OCI-LY1 (cell line): ENCODE data around the gene ARHGEF37.

Experiments used
- H2AFZ ChIP-seq: fragments of 200-600 bp; sonication (generic), shearing (Covaris generic); 2 replicates; pipeline ENCODE4 v1.6.0; 2014; ENCODE audit warnings: antibody characterized with exemption, mild to moderate bottlenecking, low read length
- H3F3A ChIP-seq: fragments of 200-600 bp; sonication (generic), shearing (Covaris generic); 2 replicates; pipeline ENCODE4 v1.6.0; 2014; ENCODE audit warnings: mild to moderate bottlenecking, antibody characterized with exemption, low read length, moderate library complexity; ENCODE audit not compliant: insufficient read depth
- H3K27ac ChIP-seq: fragments of 200-600 bp; sonication (generic); 2 replicates; pipeline ENCODE4 v1.5.1; 2014; ENCODE audit warnings: low read length, mixed run types, mild to moderate bottlenecking, low read depth; ENCODE audit not compliant: poor library complexity, severe bottlenecking
- H3K27me3 ChIP-seq: fragments of 200-600 bp; sonication (generic); 2 replicates; pipeline ENCODE4 v1.6.0; 2014; ENCODE audit warnings: antibody characterized with exemption, mild to moderate bottlenecking, low read length, moderate library complexity; ENCODE audit not compliant: insufficient read depth
- H3K36me3 ChIP-seq: fragments of 200-600 bp; sonication (generic); 2 replicates; pipeline ENCODE4 v1.6.1; 2014; ENCODE audit warnings: mild to moderate bottlenecking, antibody characterized with exemption, low read length, moderate library complexity, mixed read lengths; ENCODE audit not compliant: insufficient read depth
- H3K4me1 ChIP-seq: fragments of 200-600 bp; sonication (generic); 2 replicates; pipeline ENCODE4 v1.5.1; 2014; ENCODE audit warnings: mild to moderate bottlenecking, low read length, moderate library complexity; ENCODE audit not compliant: insufficient read depth, severe bottlenecking
- H3K4me2 ChIP-seq: fragments of 200-600 bp; sonication (generic), shearing (Covaris generic); 2 replicates; pipeline ENCODE4 v1.6.1; 2014; ENCODE audit warnings: low read length
- H3K4me3 ChIP-seq: fragments of 200-600 bp; sonication (generic); 2 replicates; pipeline ENCODE4 v1.5.1; 2014; ENCODE audit warnings: low read length, low read depth, mild to moderate bottlenecking, mixed read lengths; ENCODE audit not compliant: poor library complexity, severe bottlenecking
- H3K79me2 ChIP-seq: fragments of 200-600 bp; shearing (Covaris generic); 2 replicates; pipeline ENCODE4 v1.6.1; 2016; ENCODE audit warnings: mixed run types, low read length, mixed read lengths; ENCODE audit not compliant: insufficient read depth
- H3K9ac ChIP-seq: fragments of 200-600 bp; sonication (generic), shearing (Covaris generic); 2 replicates; pipeline ENCODE4 v1.6.1; 2014; ENCODE audit warnings: mild to moderate bottlenecking, low read length, mixed read lengths
- H3K9me2 ChIP-seq: fragments of 200-600 bp; sonication (generic), shearing (Covaris generic); 2 replicates; pipeline ENCODE4 v1.6.1; 2014; ENCODE audit warnings: low read depth, mild to moderate bottlenecking, low read length, mixed read lengths
- H3K9me3 ChIP-seq: fragments of 200-600 bp; shearing (Covaris generic); 2 replicates; pipeline ENCODE4 v1.6.1; 2014; ENCODE audit warnings: low read length, mixed read lengths
- H4K20me1 ChIP-seq: fragments of 200-600 bp; sonication (generic), shearing (Covaris generic); 2 replicates; pipeline ENCODE4 v1.6.0; 2016; ENCODE audit warnings: mild to moderate bottlenecking, low read length; ENCODE audit not compliant: insufficient read depth
- EZH2 ChIP-seq: fragments of 200-600 bp; sonication (generic), shearing (Covaris generic); IDR thresholded peaks from 2 replicates; pipeline ENCODE4 v1.8.0; 2017; ENCODE audit warnings: borderline replicate concordance, mixed run types, mild to moderate bottlenecking, antibody characterized with exemption, low read length, moderate library complexity, mixed read lengths
- TF ChIP-seq, protein P1 (sequence below): fragments of 200-600 bp; sonication (generic), shearing (Covaris generic); IDR thresholded peaks from 2 replicates; pipeline ENCODE4 v1.5.1; 2017; ENCODE audit warnings: mild to moderate bottlenecking, antibody characterized with exemption, low read length, moderate library complexity, mixed read lengths

ARHGEF37 gene

GRCh38 chr5:149665416-149666175, 84.3 kb downstream of the ARHGEF37 start:
- no peak overlapping the region for H3K4me3 ChIP-seq
- no peaks in the 10 kb centered on the region; the same call in 1 of the 2 replicates for H3K36me3 ChIP-seq
- no peaks in the 10 kb centered on the region for H3K79me2 ChIP-seq
- TF ChIP-seq, protein P1, sequence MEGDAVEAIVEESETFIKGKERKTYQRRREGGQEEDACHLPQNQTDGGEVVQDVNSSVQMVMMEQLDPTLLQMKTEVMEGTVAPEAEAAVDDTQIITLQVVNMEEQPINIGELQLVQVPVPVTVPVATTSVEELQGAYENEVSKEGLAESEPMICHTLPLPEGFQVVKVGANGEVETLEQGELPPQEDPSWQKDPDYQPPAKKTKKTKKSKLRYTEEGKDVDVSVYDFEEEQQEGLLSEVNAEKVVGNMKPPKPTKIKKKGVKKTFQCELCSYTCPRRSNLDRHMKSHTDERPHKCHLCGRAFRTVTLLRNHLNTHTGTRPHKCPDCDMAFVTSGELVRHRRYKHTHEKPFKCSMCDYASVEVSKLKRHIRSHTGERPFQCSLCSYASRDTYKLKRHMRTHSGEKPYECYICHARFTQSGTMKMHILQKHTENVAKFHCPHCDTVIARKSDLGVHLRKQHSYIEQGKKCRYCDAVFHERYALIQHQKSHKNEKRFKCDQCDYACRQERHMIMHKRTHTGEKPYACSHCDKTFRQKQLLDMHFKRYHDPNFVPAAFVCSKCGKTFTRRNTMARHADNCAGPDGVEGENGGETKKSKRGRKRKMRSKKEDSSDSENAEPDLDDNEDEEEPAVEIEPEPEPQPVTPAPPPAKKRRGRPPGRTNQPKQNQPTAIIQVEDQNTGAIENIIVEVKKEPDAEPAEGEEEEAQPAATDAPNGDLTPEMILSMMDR: no peak
- no peak for TF ChIP-seq EZH2
- H3K27ac ChIP-seq: no peak overlapping the region
- H3F3A ChIP-seq: no peaks in the 10 kb centered on the region
- H3K9ac ChIP-seq: no peak overlapping the region
- no peak overlapping the region for H2AFZ ChIP-seq
- H3K4me1 ChIP-seq: no peaks in the 10 kb centered on the region
- peaks cover 4% of the 10 kb centered on the region; the same call in 1 of the 2 replicates for H3K9me3 ChIP-seq
- no peaks in the 10 kb centered on the region for H3K9me2 ChIP-seq
- no peaks in the 10 kb centered on the region for H4K20me1 ChIP-seq
- no peaks in the 10 kb centered on the region for H3K27me3 ChIP-seq
- no peak overlapping the region for H3K4me2 ChIP-seq

DNA sequence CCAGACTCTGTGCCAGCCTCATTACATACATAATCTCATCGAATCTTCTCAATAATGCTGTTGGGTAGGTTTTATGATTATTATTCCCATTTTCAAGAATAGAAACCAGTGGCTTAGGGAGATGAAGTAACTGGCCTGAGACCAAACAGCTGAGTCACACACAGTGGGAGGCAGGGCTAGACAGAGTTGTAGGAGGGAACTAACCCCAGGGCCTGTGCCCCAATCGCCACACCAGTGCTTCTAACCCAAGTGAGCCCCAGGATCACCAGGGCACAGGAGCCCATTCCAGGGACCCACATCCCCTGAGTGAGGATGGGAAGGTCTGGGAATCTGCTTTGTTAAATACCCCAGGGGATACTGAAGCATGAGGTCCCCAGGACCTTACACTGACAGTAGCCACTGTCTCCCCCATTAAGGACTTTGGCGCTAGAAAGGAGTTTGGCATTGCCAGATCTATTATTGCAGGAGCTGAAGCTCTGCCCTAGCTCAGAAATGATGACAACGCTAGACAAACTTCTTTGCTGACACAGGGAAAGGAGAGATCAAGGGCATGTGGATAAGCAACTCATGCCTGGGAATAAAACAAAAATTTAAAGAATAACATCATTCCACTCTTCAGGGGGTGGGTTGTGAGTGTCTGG, 85.0 kb downstream of the ARHGEF37 start:
- H2AFZ ChIP-seq: no peak overlapping the region
- no peaks in the 10 kb centered on the region; the same call in 1 of the 2 replicates for H3K36me3 ChIP-seq
- H3F3A ChIP-seq: no peaks in the 10 kb centered on the region
- no peaks in the 10 kb centered on the region for H4K20me1 ChIP-seq
- no peaks in the 10 kb centered on the region for H3K4me1 ChIP-seq
- H3K4me2 ChIP-seq: no peak overlapping the region
- H3K79me2 ChIP-seq: no peaks in the 10 kb centered on the region
- peaks cover 4% of the 10 kb centered on the region; the same call in 1 of the 2 replicates for H3K9me3 ChIP-seq
- H3K27me3 ChIP-seq: no peaks in the 10 kb centered on the region
- TF ChIP-seq EZH2: no peak
- TF ChIP-seq, protein P1: no peak
- no peak overlapping the region for H3K4me3 ChIP-seq
- no peak overlapping the region for H3K27ac ChIP-seq
- no peak overlapping the region for H3K9ac ChIP-seq
- H3K9me2 ChIP-seq: no peaks in the 10 kb centered on the region

DNA sequence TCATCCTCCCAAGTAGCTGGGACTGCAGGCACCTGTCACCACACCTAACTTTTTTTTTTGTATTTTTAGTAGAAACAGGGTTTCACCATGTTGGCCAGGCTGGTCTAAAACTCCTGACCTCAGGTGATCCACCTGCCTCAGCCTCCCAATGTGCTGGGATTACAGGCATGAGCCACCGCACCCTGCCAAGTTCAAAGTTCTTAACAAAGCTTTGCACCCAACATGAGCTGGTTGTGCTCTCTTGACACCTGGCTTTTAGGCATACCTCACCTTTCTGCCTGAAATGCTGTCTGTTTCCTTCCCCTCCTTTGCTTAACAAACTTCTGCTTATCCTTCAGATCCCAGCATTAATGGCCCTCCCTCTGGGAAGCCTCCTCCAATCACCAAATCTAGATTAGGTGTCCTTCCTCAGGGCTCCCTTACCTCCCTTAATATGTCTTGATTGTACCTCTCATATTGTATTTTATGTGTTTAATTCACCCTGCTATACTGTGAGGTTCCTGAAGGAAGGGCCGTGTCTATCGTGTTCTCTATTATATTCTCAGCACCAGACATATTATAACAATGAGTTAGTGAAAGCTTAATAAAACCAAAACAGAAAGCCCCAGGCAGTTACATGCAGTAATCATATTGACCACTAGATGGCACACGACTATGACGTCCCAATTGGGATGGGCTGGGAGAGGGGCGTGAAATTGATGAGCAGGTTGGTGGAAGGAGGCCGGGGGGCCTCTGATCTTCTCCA, 86.0 kb downstream of the ARHGEF37 start:
- H3K4me1 ChIP-seq: no peaks in the 10 kb centered on the region

More for the DNA sequence above, 86.0 kb downstream of the ARHGEF37 start:
- Histone ChIP-seq H3K27me3 (no peaks in the 10 kb centered on the region), H3K4me2 (no peak overlapping the region), H3K79me2 (no peaks in the 10 kb centered on the region), H3K9me3 (peaks cover 4% of the 10 kb centered on the region; the same call in 1 of the 2 replicates), H3K9me2 (no peaks in the 10 kb centered on the region), H2AFZ (no peak overlapping the region), H3K36me3 (no peaks in the 10 kb centered on the region; the same call in 1 of the 2 replicates), H3K9ac (no peak overlapping the region), H3F3A (no peaks in the 10 kb centered on the region), H3K4me3 (no peak overlapping the region), H3K27ac (no peak overlapping the region), H4K20me1 (no peaks in the 10 kb centered on the region)
- TF ChIP-seq EZH2: no peak
- TF ChIP-seq, protein P1: peak; percentile 96
